ENCODE results near the gene PRLH.
"Not testable (repeated sequence)": the region's sequence is repeated elsewhere in the genome, so short reads cannot be mapped to it uniquely, and the experiment has no call there.

PRLH gene

DNA sequence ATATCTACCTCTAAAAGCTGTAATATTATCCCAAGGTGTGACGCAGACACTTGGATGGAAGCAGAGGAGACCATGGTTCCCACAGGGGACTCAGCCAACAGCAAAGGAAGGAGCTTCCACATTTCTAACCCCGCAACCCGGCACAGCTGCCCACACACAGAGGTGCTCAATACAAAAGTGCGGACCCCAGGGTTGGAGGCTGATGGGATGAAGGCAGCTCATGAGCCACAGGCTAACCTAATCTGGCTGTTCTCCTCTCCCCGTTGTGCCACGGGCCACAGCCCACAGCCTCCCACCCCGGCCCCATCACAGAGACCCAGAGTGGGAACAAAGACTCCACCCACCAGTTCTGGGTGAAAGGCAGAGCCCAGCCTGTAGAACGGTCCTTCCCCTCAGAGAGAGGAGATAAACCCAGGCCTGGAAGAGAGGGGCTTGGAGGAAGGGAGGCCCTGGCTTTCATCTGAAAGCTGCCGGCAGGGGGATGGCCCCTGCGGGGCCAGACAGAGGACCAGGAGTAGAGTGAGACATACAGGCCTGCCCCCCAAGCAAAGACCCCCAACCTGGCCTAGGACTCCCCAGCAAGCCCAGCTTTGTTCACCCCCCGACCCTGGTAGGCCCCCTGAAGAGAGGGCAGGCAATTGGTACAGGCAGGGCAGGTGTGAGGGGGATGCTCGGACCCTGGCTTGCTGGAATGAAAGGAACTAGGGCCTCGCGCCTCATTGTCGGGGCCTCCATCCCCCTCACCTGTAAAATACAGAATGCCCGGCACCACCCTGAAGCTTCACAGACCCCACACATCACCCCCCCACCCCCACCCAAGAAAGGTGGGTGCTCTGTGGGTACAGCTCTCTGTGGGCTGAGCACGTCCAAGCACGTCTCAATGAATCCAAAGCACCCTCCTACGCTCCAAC is 17.3 kb downstream of the PRLH start:
- no peak for DNase-seq

DNA sequence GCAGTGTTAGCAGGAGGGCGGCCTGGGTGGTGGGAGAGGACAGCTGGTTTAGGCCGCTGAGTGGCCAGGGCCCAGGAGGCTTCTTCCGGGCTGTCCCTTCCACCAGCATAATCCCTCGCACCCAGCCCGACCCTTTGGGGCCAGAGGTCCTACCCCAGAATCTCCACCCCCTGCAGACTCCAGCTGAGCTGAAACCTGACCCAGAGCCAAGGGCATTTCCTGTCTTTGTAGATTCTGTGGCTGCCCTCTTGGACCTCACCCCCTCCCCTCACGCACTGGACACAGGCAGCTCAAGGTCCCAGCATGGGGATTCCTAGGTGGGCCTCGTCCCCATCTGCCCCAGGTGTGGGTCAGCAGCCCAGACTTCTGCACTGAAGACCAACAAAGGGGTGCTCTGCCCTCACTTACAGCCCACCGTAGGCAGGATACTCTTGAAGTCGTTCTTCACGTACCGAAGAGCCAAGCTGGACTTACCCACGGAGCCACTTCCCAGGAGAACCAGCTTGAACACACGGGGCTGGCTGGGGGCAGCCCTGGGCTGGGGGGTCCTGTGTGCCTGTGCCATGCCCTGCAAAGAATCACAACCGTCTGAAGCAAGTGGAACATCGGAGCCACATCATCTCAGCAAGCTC is 19.3 kb downstream of the PRLH start:
- DNase-seq: no peak

DNA sequence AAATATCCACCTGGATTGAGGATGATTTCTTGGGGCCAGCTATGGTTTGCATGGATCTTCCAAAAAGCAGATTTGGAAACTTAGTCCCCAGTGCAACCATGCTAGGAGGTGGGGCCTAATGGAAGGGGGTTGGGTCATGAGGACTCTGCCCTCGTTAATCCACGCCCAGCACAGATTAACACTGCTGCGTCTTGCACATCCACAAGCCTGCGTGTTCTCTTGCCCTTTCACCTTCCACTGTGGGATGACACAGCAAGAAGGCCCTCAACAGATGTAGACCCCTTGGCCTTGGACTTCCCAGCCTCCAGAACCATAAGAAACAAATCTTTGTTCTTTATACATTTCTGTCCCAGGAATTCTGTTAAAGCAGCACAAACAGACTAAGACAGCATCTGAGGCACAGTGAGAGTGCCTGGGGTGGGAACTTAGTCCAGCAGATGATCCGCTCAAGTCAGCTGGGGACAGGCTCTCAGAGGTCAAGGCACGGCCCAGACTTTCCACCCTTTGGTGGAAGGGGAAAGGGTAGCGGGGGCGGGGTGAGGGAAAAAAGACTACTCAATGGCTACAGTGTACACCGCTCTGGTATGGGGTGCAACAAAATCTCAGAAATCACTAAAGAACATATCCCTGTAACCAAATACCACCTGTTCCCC is 21.8 kb downstream of the PRLH start:
- DNase-seq: no peak

GRCh38 chr2:237590272-237591140 is 24.1 kb downstream of the PRLH start, which contains the start of gene RAB17:
RAB17 (minus strand) TSS chr2:237590734; CDS start chr2:237586154, 4,580 bp downstream.
- DNase-seq: no peak

DNA sequence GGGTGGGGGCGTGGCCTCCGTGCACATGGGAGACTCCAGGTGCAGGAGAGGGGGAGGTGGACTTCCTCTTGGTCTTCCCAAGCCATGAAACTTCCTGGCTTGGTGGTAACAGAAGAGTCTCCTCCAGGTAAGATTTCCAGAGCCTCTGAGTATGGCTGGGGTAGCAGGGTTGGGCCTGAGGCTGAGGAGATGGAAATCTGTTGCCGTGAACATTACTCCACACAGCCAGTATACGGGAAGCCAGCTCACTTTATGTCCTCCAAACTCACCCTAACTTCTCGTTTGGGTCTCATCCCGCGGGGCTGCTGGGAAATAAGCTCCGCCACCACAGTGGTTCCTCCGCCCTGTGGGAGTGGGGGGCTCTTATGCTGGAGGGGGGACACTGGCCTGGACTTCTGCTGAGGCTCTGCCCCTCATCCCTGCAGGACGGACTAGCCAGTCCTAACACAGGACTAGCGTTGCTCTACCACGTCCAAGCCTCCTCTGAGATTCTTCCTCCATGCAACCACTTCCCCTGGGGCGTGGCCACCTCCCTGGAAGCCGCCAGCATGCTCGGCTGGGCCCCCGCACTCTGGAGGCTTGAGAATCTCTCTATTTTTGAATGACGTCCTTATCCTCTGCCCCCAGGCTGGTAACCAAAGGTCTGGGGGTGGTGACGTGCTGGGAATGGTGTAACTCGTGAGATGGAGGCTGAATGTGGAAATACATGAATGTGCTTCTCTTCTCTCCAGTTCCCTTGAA is 24.9 kb downstream of the PRLH start:
- DNase-seq: no peak

GRCh38 chr2:237592425-237592980 is 26.1 kb downstream of the PRLH start:
- DNase-seq: no peak

- DNase-seq: no peak
Measured at GRCh38 chr2:237593036-237593435, 26.7 kb downstream of the PRLH start.

DNA sequence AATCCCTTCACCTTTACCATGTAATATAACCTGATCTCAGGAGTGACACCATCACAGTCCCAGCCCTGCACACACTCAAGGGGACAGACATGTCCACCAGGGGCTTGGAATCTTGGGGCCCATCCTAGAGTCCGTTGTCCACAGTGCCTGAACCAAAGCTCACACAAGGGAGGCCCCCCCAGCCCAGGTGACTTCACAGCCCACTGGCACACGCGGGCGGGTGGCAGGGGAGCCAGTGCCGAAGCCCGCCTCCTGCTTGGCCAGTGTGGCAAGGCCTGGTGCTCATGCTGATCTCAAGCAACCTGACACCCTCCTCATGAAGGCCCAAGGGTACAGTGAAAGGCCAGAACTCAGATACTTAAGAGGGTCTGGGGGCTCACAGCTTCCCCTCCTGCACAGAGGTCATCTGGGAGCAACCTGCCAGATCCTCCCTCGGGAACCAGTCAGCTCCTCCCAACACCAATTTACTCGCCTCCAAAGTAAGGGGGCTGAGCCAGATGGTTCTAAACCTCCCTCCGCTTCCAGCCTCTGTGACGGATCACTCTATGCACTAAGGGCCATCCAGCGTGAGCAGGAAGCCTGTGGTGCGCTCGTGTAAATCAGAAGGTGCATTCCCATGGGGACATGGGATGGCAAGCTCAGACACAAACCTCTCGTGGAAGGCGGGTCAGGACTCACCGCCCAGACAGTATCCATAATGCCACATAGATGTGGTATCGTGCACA is 27.4 kb downstream of the PRLH start:
- no peak for DNase-seq

DNA sequence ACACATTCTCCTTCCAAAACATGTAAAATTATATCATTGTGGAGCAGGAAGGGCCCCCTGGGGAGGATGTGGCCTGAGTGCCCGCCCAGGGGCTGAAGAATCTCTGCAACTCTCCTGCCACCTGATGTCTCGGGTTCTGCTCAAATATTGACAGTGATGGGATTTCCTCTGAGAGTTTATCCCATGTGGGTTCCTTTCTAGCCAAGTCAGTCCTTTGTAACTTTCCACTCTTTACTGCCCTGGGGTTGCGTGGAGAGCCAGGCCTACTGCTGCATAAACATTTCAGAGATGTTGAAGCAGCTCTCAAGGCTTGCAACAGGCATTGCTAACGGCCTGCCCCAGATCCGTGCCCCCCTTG is 28.1 kb downstream of the PRLH start:
- DNase-seq: no peak

DNA sequence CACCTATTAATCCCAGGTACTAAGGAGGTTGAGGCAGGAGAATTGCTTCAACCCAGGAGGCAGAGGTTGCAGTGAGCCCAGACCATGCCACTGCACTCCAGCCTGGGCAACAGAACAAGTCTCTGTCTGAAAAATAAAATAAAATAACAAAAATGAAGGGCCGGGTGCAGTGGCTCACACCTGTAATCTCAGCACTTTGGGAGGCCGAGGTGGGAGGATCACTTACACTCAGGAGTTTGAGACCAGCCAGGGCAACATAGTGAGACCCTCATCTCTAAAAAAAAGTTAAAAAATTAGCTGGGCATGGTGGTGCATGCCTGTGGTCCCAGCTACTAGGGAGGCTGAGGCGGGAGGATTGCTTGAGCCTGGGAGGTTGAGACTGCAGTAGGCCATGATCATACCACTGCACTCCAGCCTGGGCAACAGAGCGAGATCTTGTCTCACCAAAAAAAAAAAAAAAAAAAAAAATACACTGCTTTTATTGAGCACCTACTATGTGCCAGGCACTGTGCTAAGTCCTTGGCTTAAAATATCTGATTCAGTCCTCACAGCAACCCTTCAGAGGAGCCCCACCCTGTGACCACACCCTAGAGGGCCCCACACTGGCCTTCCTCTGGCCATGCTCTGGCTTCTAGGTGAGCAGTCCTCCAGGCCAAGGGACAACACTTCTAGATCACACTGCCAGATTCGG is 29.6 kb downstream of the PRLH start:
- DNase-seq: not testable (repeated sequence)

- no peak for DNase-seq
Measured at GRCh38 chr2:237596520-237597195, 30.3 kb downstream of the PRLH start.

- no peak for DNase-seq
Measured at GRCh38 chr2:237597196-237598145, 31.1 kb downstream of the PRLH start.

- DNase-seq: no peak
Measured at GRCh38 chr2:237598468-237599208, 32.3 kb downstream of the PRLH start.

GRCh38 chr2:237599465-237600110 is 33.2 kb downstream of the PRLH start:
- DNase-seq: no peak

- no peak for DNase-seq
Measured at GRCh38 chr2:237600205-237600846, 34.0 kb downstream of the PRLH start.

DNA sequence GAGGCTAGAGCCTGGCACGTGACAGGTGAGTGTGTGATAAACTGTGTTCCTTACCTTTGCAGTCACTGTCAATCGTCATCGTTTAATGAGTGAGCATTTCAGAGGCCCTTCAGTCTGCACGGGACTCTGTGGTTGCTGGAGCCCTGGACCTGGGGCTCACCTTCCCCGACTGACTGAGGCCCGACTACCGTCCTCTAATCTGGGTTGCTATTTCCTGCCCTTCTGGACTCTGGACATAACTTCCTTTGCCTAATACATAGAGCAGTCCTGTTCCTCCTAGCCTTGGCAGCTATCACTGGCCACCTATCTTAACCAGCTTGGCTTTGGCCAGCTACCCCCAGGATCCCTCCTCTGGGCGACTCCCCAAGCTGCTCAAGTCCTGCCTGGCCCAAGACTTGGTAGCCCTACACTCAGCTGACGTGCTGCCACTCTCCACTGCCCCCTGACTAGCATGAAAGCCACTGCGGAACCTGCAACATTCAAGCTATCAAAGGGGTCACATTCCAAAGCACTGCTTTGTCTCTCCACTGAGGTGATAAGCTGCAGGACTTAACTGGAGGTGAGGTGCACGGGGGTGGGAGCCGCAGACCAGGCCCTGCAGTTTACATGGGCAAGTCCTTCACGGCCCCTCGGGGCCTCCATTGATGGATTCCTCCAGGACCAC is 35.2 kb downstream of the PRLH start:
- no peak for DNase-seq

All from stimulated activated CD4-positive, alpha-beta T cell treated with anti-CD3 and anti-CD28 coated beads, Interleukin-4, amount 100 ng/mL, for 24 hours (primary cell).